Measurements from ENCODE around the gene MAPK11.

The MAPK11 gene

DNA sequence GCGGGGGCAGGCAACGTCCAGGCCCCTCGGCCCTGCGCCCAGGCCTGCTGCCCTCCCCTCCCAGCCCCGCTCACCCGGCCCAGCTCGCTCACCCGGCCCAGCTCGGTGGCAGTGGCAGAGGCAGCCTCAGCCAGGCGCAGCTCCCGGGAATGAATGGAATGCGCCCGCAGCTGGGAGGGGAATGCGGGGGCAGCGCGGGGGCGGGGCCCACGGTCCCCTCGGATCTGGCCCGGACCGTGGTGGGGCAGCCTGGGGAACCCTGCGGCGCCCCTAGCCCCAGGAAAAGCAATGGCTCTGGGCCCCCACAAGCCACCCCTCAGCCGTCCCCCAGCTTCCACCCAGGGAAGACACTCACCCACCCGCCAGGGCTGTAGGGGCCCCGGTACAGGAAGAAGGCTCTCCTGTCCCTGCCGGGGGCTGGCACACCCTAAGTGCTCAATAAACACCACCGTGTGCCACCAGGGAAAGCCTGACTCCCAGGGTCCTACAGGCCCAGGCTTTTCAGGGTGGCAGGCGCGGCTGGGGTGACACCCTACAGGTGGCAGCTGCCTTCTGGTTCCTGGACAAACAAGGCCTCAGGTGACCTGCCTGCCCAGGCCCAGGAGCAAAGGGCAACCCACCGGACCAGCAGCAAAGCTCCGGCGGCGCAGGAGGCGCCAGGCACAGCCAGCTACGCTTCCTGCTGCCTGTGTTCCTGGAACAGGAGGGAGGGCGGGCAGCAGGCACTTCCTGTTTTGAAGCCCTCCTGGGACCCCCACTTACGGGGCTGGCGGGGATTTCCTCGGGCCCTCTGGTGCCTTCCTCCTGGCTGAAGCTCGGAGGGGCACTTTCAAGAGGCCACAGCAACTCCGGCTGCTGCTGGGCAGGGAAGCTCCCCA lies 23.5 kb upstream of the MAPK11 start:
- DNase-seq: peak; percentile 84

DNA sequence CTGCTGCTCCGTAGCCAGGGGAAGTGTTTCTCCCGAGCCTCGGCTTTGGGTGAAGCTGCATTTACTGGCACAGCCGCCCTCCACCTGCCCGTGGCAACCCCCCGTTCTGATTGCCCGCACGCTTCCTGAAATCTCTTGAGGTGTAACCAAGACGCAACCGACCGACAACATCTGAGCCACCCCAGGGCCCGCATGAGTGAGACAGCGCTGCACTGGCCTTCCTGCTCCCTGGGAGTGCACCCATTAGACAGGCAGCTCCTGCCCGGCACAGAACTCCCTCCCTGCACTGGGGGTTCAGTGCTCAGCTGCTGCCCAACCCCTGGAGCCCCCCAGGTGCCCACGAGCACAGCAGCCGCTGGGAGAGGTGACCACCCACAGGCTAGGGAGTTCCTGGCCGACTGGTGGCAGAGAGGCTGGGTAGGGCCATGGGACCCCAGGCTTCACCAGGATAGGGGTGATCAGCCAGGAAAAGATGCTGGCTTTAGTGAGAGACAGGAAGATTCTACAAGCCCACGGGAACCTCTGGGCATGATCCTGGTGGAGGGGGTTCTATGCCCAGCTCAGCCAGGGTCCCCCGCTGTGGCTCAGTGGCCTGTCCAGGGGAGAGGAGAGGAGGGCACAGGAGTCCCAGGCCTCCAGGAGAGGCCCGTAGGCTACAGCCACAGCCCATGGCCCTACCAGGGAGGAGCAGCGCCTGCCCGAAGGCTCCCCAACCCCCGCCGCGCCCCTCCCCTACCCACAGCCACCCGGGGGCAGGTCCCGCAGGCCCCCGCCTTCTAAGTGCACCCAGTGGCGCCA lies 22.7 kb upstream of the MAPK11 start:
- no peak for DNase-seq

DNA sequence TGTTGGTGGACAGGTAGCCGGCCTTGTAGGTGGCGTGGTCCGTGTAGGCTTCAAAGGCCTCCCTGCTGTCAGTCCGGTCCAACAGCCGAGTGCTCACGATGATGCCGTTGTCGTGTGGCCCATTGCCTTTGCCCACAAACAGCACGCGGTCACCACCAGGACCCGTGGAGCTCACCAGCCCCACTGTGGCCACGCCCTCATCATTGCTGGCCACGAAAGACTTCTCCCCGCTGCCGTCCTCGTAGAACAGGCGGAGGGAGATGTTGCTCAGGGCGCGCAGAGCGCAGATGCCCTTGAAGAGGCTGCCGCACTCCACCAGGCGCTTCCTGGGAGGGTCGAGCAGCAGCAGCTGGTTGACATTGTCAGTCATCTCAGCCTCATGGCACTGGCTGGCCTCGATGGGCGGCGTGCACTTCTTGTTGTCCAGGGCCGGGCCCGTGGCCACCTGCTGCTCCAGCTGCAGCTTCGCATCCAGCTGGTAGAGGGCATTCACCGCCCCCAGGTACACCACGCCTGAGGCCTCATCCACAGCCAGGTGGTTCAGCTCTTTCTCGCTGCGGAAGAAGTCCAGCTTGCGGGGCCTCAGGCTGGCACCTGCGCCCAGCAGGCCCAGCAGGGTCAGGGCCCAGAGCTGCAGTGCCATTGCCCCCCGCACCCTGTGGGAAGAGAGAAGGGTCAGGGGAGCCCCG lies 19.9 kb upstream of the MAPK11 start:
- DNase-seq: no peak

DNA sequence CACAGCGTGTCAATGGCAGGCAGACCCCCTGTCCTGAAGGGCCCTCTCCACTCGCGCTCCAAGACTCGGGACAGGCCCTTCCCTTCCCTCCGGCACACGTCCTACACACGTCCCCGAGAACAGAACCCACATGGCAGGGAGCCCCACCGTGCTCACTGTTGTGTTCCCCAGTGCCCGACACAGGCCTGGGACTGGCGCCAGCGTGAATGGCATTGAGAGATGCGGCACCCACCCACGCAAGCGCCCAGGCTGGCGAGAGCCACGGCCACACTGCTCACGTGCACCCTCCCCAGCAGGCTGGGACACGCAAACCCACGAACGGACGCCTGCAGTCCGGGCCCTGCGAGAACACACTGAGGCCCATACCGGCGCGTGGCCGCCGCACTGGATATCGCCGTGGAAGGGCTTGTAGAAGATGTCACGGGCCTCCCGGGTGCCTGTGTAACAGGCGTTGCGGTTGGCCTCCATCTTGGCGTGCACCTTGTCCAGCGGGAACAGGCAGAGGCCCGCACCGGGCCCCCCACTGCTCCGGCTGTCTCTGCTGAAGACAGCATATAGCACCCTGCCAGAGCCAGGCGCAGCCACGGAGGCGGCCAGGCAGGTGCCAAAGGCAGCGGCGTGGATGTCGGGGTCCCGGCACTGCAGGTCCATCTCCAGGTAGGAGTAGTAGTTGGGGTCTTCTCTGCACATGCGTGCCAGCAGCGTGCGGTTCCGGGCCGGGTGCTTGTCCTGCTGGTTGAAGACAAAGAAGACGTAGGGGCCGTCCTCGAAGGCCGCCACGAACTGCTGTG lies 19.2 kb upstream of the MAPK11 start:
- DNase-seq: no peak

DNA sequence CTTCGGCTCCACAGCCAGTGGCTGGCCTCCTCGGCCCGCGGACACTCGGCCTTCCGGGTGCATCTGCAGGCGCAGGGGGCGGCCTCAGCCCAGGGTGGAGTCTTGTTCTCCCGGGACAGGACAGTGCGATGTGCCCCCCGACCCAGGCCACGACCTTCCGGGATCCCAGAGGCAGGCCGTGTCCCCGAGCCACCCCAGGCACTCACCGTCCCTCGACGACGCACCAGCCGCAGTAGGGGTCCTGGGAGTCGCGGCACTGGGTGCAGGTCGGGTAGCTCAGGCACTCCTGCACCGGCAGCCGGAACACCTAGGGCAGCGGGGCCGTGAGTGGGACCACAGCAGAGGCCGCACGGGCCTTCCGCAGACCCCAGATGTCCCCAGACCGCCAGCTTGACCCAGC lies 17.6 kb upstream of the MAPK11 start:
- DNase-seq: no peak

DNA sequence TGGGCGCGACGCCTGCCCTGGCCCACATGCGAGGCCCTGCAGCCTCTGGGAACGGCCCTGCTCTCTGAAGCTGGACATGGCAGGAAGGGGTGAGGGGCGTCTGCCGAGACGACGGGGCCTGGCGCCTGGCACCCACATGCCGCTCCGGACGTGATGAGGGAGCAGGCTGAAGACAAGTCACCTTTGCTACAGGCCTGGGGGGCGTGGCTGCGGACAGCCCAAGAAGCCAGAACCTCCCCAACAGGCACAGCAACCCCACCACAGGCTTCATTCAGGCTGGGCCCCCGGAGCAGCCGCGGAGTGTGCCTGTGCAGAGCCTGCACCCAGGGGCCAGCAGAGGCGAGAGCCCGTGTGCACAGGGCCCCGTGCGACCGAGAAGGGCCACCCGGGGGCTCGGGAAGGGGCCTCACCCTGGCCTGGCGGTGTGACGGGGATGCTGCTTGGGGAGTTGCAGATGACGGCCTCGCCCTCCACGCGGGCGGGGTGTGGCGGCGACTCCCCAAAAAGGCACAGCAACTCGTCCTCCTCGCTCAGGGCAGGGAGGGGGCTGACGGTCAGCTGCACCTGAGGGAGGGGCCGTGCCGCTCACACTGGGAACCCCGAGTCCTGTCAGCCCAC lies 16.6 kb upstream of the MAPK11 start:
- no peak for DNase-seq

DNA sequence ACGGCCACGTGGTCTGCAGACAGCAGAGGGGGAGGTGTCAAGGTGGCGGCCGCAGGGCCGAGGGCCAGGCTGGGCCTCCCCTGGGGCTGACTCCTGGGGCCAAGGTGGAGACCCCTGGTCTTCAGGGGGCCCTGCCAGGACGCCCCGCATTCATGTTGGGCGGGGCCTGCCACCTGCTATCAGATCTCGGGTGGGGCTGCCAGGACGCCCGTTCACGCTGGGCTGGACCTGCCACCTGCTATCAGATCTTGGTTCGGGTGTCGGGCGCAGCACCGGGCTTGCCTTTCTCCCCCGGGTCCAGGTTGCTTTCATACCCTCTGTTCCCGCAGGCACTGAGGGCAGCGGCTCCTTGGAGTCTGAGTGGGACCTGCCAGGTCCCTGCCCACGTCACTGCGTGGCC lies 16.1 kb upstream of the MAPK11 start:
- DNase-seq: no peak

DNA sequence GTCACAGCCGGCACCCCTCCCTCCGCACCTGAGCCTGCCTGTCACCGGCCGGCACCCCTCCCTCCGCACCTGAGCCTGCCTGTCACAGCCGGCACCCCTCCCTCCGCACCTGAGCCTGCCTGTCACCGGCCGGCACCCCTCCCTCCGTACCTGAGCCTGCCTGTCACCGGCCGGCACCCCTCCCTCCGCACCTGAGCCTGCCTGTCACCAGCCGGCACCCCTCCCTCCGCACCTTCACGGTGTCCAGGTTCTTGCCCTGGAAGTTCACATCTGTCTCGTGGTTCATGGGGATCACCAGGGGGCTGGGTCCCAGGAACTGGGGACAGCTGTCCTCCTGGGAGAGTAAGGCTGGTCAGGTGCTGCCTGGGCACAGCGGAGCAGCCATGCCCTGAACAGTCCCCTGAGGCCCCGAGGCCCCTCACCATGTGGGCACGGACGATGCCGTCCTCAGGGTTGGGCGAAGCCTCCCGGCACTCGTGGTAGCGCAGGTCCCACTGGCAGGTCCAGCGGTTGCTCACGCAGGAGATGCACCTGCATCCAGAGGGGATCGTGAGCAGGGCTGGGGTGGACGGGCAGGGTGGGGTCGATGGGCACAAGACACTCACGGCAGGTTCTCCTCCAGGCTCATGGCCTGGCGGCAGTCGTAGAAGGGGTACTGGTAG lies 15.5 kb upstream of the MAPK11 start:
- DNase-seq: no peak

DNA sequence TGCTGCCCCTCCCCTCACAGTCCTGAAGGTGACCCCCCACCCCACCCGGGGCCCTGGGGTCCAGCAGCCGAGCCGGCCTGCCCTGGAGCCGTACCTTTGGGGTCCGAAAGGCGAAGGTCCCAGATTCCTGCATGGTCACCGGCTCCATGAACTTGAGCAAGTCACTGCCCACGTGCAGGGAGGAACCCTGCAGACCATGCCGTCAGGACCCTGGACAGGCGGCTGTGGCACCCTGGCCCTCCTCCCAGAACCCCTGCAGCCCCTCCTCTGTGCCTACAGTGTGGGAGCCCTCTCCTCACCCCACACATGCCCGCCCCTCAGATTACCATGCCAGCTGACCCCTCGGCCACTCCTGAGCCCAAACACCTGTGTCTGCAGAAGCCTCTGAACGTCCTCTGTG lies 14.3 kb upstream of the MAPK11 start:
- no peak for DNase-seq

DNA sequence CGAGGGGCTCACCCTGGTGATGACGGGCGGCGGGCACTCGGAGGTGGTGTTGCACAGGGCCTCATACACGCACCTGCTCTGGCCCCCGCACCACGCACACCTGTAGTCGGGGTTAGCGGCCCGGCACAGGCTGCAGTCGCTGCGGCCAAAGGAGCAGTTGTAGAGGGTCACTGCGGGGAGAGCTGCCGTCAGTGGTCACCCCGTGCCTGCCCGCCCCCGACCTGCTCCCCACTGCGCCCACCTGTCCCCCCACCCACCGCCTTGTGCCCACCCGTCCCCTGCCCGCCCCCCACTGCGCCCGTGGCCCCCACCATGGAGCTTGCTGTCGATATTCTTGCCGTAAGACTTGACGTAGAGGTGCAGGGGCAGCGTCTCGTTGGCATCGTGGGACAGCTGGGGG lies 13.6 kb upstream of the MAPK11 start:
- DNase-seq: no peak

DNA sequence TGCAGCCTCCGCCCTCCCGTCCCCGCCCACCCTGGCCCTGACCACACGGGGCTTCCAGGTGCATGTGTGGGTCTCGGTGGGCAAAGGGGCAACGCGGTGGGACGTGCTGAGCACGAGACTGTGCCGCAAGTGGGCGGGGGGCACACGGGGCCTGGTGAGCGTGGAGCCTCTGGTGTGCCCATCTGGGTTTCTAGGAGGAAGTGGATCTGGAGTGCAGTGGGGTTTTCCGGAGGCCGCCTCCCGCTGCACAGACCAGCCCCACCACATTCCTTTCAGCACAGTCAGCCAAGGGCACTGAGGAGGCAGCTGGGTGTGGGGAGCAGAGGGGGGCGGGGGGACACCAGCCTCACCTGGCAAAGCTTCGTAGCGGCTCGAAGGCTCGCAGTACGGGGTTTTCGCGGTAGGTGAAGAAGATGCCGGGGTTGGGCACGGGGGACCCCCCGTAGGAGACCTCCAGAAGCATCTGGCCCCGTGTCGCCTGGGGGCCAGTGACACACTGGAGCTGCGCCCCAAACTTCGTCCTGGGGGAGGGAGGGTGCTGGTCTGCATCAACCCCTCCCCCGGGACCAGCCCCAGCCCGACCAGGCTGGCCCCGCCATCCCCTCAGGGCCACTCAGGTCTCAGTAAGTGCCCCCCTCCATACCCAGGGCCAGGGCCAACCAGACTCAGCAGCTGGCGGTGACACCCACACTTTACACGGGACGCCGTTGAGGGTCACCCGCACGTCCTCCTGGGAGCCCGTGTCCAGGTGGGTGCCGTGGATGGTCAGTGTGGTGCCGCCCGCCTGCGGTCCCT lies 12.4 kb upstream of the MAPK11 start:
- peak; percentile 76 for DNase-seq

DNA sequence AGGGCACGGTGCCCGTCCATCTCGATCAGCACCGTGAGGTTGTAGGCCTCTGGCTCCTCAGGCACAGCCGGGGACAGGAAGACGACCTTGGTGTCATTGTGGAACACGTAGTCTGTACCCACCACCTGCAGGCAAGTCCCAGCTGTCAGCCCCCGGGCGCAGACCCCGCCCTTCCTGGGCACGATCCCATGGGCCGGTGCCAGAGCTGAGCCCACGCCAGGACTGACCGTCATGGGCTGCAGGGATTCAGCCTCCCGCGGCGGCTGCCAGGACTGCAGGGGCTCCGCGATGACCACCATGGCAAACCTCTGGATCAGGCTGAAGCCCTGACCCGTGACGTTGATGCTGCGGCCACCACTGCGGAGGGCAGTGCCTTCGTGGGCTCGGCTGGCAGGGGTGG lies 11.8 kb upstream of the MAPK11 start:
- DNase-seq: no peak

DNA sequence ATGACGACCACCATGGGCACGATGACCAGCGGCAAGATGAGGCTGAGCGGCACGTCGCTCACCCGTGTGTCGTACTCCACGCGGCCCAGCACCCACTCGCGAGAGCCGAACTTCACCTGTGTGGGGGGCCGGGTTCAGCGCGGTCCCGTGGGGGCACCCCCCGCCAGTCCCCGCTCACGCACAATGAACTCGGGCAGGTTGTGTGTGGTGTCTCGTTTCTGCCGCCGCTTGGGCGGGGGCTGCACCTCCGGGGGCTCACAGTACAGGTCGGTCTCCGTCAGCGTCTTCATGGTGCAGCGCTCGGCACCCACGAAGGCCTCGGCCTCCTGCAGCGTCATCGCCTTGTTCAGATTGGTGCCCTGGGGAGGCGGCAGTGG lies 11.2 kb upstream of the MAPK11 start:
- no peak for DNase-seq

DNA sequence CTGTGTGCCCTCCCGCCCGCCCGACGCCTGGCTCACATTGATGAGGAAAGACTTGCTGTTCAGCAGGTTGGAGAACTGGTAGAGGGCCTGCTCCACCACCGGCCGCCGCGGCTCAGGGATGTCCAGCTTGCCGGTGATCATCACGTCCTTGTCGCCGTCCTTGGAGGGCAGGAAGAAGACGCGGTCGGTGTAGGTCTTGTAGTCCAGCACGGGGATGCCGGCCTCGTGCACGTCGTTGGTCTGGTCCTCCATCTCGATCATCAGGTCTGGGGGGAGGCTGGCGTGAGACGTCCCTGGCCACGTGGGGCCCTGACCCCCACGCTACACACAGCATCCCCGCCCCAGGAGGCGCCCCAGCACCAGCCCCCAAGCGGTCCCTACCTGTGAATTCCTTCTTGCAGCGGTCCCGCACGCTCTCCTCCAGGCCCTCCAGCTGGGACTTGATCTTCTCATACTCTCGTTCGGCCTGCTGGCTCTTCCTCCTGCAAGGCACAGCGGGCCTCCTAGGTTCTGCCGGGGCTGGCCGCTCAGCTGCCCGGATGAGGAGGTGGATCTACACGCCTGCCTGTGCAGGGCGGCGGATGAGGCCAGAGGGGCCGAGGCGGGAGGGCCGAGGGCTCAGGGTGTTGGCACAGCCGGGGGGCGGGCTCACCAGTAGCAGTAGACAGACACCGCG lies 10.7 kb upstream of the MAPK11 start:
- no peak for DNase-seq

DNA sequence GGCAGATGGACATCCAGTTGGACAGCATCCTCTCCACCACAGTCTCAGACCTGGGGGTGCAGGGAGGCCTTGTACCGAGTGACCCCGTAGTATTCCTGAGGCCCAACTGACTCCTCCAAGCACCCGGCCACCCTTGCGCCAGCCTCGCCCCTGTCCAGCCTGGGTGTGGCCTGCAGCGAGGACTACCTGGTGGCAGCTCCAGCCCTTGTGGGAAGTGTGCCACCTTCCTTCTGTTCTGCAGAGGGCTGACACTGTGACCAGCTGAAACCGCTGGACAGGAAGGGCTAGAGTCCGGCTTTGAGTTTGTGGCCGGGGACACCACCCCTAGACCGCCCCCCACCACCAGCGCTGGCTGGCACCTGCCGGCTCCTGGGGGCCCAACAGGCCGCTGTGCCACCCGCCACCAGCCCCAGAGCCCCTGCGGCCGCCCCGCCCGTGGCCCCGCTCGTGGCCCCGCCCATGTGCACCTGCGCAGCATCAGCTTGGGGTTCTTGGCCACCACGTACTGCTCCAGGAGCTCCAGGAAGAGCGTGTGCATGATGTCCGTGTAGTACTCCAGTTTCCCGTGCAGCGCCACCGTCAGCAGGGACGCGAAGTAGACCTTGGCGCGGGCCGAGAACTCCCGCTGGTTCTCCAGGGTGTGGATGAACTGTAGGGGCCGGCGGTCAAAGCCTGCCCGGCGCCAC lies 10.0 kb upstream of the MAPK11 start:
- DNase-seq: no peak

DNA sequence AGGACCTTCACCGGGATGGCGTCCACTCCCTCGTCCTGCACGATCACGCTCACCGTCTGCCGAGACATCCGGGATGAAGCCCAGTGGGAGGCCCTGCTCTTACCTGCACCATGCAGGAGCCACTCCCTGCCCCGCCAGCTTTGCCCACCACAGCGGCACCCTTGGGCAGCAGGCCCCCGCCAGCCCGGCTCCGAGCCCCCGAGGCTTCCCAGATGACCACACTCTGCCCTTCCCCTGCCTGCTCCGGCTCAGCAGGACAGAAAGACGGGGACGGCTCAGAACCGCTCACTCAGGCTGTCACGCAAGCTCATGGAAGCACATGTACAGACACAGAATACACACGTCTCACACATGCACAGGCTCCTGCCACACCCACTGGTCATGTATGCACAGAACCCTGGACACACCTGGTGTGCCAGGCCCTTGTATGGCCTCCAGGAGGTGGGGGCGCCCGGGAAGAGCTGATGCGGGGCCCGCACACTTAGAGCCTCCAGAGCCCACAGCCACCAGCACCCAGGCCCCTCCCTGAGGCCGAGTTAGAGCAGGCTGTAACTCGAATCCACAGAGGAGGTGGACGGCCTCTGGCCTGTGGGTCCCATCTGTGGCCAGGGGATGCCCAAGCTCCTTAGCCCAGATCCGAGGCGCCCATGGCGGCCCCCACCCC lies 8.9 kb upstream of the MAPK11 start:
- no peak for DNase-seq

DNA sequence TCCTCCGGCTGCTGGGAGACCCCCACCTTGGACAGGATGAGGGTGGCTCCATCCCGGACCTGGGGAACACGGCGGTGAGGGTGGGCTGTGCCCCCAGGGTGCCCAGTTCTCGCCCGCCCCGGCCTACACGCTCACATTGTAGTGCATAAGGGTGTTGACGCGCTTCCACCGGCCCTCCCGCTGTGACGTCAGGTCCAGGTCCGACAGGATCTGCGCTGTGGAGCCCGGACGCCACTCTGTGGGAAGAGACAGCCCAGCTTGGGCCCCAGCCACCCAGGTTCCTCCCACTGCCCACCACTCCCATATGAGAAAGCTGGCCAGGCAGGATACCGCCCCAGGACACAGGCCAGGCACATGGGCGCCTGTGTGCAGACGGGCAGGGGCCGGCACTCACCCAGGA lies 8.3 kb upstream of the MAPK11 start:
- DNase-seq: no peak

DNA sequence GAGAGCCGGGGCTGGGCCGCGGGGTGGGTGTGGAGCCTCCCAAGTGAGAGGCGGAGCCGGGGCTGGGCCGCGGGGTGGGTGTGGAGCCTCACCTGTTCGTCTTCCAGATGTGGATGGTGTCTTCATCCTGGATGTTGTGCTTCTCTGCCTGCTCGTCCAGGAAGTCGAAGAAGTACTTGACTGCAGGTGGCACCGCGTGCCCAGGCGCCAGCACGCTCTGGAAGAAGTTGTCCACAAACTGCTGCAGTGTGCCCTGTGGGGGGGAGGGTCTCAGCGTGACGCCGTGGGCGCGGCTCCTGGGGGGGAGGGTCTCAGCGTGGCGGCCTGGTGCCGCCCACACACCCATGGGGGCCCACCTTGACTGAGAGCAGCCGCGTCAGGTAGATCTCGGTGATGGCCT lies 7.6 kb upstream of the MAPK11 start:
- no peak for DNase-seq

DNA sequence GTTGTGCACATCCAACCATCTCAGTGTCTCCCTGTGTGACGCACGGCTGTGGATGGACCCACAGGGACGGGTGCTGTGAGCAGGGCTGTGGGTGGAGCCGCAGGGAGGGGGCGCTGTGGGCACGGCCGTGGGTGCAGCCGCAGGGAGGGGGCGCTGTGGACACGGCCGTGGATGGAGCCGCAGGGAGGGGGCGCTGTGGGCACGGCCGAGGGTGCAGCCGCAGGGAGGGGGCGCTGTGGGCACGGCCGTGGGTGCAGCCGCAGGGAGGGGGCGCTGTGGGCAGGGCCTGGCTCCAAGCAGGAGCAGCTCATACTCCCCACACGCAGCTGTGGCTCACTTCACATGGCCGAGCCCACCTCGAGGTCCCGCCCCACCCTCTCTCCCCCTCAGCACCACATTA lies 6.0 kb upstream of the MAPK11 start:
- DNase-seq: peak; percentile 50

All from fibroblast of skin of right biceps (primary cell).